ENCODE data around the gene ZFHX2.

ZFHX2 gene

GRCh38 chr14:23529016-23529415 is 22.5 kb downstream of the ZFHX2 start:
- Histone ChIP-seq H3K14ac (ENCODE audit: low read length) (no peak overlapping the region), H4K91ac (ENCODE audit: low read depth, low read length, poor library complexity) (no peak overlapping the region), H3K23ac (ENCODE audit: low read depth, low read length, poor library complexity) (no peak overlapping the region), H3K4ac (ENCODE audit: low read length) (no peak overlapping the region), H2BK5ac (ENCODE audit: low read length) (no peak overlapping the region), H2BK120ac (ENCODE audit: low read depth, low read length) (no peak overlapping the region), H3K36me3 (replicated peaks in 1 of 2; ENCODE audit: control insufficient read depth in 2 of 2, insufficient read depth in 2 of 2, low read length in 2 of 2) (peaks cover 29 to 40% of the 10 kb centered on the region in 2 donors), H3K9ac (ENCODE audit: low read depth, low read length, poor library complexity) (no peak overlapping the region), H3K4me2 (ENCODE audit: insufficient read depth, low read length, poor library complexity, severe bottlenecking) (no peak overlapping the region), H3K27me3 (ENCODE audit: control insufficient read depth in 3 of 3, insufficient read depth in 3 of 3, low read depth in 1 of 3, low read length in 3 of 3) (no peaks in the 10 kb centered on the region), H3K4me3 (ENCODE audit: low read length in 2 of 2) (no peak overlapping the region), H2AK5ac (ENCODE audit: low read depth, low read length) (no peak overlapping the region), H3K9me3 (replicated peaks in 1 of 2; ENCODE audit: control insufficient read depth in 2 of 2, insufficient read depth in 1 of 2, low read depth in 1 of 2, low read length in 2 of 2) (no peaks in the 10 kb centered on the region), H3K18ac (ENCODE audit: low read length) (no peak overlapping the region), H2BK12ac (ENCODE audit: low read length) (no peak overlapping the region), H3K4me1 (ENCODE audit: control insufficient read depth in 2 of 2, insufficient read depth in 1 of 2, low read depth in 1 of 2, low read length in 2 of 2) (peaks cover 0 to 5% of the 10 kb centered on the region in 2 donors), H4K8ac (ENCODE audit: low read depth, low read length) (no peak overlapping the region), H3K27ac (replicated peaks; ENCODE audit: low read length) (no peak overlapping the region), H2BK15ac (ENCODE audit: low read length) (no peak overlapping the region), H2AFZ (ENCODE audit: low read length) (no peak overlapping the region), H3K79me1 (ENCODE audit: low read depth, low read length) (peaks cover 7% of the 10 kb centered on the region)
- no CpG with 5 or more reads among the region's 3 CpGs for WGBS, 2 donors (ENCODE audit: extremely low coverage in 2 of 2, insufficient read length in 2 of 2, insufficient replicate concordance in 1 of 2)
- no peak for DNase-seq (ENCODE audit: low spot score)

- no peaks in the 10 kb centered on the region for H3K9me3 ChIP-seq (replicated peaks in 1 of 2; ENCODE audit: control insufficient read depth in 2 of 2, insufficient read depth in 1 of 2, low read depth in 1 of 2, low read length in 2 of 2)
- no peaks in the 10 kb centered on the region for H3K27me3 ChIP-seq (ENCODE audit: control insufficient read depth in 3 of 3, insufficient read depth in 3 of 3, low read depth in 1 of 3, low read length in 3 of 3)
- no peak overlapping the region for H3K9ac ChIP-seq (ENCODE audit: low read depth, low read length, poor library complexity)
- no peak overlapping the region for H3K4me3 ChIP-seq (ENCODE audit: low read length in 2 of 2)
- H3K23ac ChIP-seq (ENCODE audit: low read depth, low read length, poor library complexity): no peak overlapping the region
- WGBS, 2 donors (ENCODE audit: extremely low coverage in 2 of 2, insufficient read length in 2 of 2, insufficient replicate concordance in 1 of 2): no CpG with 5 or more reads among the region's 1 CpG
- H3K18ac ChIP-seq (ENCODE audit: low read length): no peak overlapping the region
- peaks cover 28 to 38% of the 10 kb centered on the region in 2 donors for H3K36me3 ChIP-seq (replicated peaks in 1 of 2; ENCODE audit: control insufficient read depth in 2 of 2, insufficient read depth in 2 of 2, low read length in 2 of 2)
- no peak overlapping the region for H4K91ac ChIP-seq (ENCODE audit: low read depth, low read length, poor library complexity)
- H2BK120ac ChIP-seq (ENCODE audit: low read depth, low read length): no peak overlapping the region
- H2AK5ac ChIP-seq (ENCODE audit: low read depth, low read length): no peak overlapping the region
- H2BK15ac ChIP-seq (ENCODE audit: low read length): no peak overlapping the region
- H2AFZ ChIP-seq (ENCODE audit: low read length): no peak overlapping the region
- no peak overlapping the region for H4K8ac ChIP-seq (ENCODE audit: low read depth, low read length)
- no peak overlapping the region for H2BK12ac ChIP-seq (ENCODE audit: low read length)
- H3K4me1 ChIP-seq (ENCODE audit: control insufficient read depth in 2 of 2, insufficient read depth in 1 of 2, low read depth in 1 of 2, low read length in 2 of 2): peaks cover 0 to 5% of the 10 kb centered on the region in 2 donors
- no peak overlapping the region for H3K4me2 ChIP-seq (ENCODE audit: insufficient read depth, low read length, poor library complexity, severe bottlenecking)
- no peak overlapping the region for H3K4ac ChIP-seq (ENCODE audit: low read length)
- DNase-seq (ENCODE audit: low spot score): no peak
- no peak overlapping the region for H2BK5ac ChIP-seq (ENCODE audit: low read length)
- H3K79me1 ChIP-seq (ENCODE audit: low read depth, low read length): peaks cover 7% of the 10 kb centered on the region
- no peak overlapping the region for H3K27ac ChIP-seq (replicated peaks; ENCODE audit: low read length)
- peak overlapping the region; percentile 67 for H3K14ac ChIP-seq (ENCODE audit: low read length)
Observed at GRCh38 chr14:23528555-23528954, 23.0 kb downstream of the ZFHX2 start.

GRCh38 chr14:23525611-23526010 is 26.0 kb downstream of the ZFHX2 start:
- Histone ChIP-seq H3K4ac (ENCODE audit: low read length) (no peak overlapping the region), H3K4me1 (ENCODE audit: control insufficient read depth in 2 of 2, insufficient read depth in 1 of 2, low read depth in 1 of 2, low read length in 2 of 2) (peaks cover 0 to 5% of the 10 kb centered on the region in 2 donors), H3K36me3 (replicated peaks in 1 of 2; ENCODE audit: control insufficient read depth in 2 of 2, insufficient read depth in 2 of 2, low read length in 2 of 2) (peaks cover 19 to 25% of the 10 kb centered on the region in 2 donors), H4K8ac (ENCODE audit: low read depth, low read length) (no peak overlapping the region), H2BK120ac (ENCODE audit: low read depth, low read length) (no peak overlapping the region), H3K79me1 (ENCODE audit: low read depth, low read length) (no peaks in the 10 kb centered on the region), H3K18ac (ENCODE audit: low read length) (no peak overlapping the region), H2BK5ac (ENCODE audit: low read length) (no peak overlapping the region), H3K9ac (ENCODE audit: low read depth, low read length, poor library complexity) (no peak overlapping the region), H3K23ac (ENCODE audit: low read depth, low read length, poor library complexity) (peak overlapping the region; percentile 37), H4K91ac (ENCODE audit: low read depth, low read length, poor library complexity) (no peak overlapping the region), H2AFZ (ENCODE audit: low read length) (no peak overlapping the region), H3K27me3 (ENCODE audit: control insufficient read depth in 3 of 3, insufficient read depth in 3 of 3, low read depth in 1 of 3, low read length in 3 of 3) (no peaks in the 10 kb centered on the region), H3K14ac (ENCODE audit: low read length) (no peak overlapping the region), H3K27ac (replicated peaks; ENCODE audit: low read length) (no peak overlapping the region), H2AK5ac (ENCODE audit: low read depth, low read length) (no peak overlapping the region), H3K9me3 (replicated peaks in 1 of 2; ENCODE audit: control insufficient read depth in 2 of 2, insufficient read depth in 1 of 2, low read depth in 1 of 2, low read length in 2 of 2) (no peaks in the 10 kb centered on the region), H3K4me2 (ENCODE audit: insufficient read depth, low read length, poor library complexity, severe bottlenecking) (no peak overlapping the region), H3K4me3 (ENCODE audit: low read length in 2 of 2) (no peak overlapping the region), H2BK15ac (ENCODE audit: low read length) (no peak overlapping the region), H2BK12ac (ENCODE audit: low read length) (peak overlapping the region; percentile 42)
- DNase-seq (ENCODE audit: low spot score): no peak
- WGBS, 2 donors (ENCODE audit: extremely low coverage in 2 of 2, insufficient read length in 2 of 2, insufficient replicate concordance in 1 of 2): no CpG with 5 or more reads among the region's 8 CpGs

- H4K8ac ChIP-seq (ENCODE audit: low read depth, low read length): no peak overlapping the region
- H3K9ac ChIP-seq (ENCODE audit: low read depth, low read length, poor library complexity): no peak overlapping the region
- no peak overlapping the region for H2AFZ ChIP-seq (ENCODE audit: low read length)
- H3K4me3 ChIP-seq (ENCODE audit: low read length in 2 of 2): no peak overlapping the region
- WGBS, 2 donors (ENCODE audit: extremely low coverage in 2 of 2, insufficient read length in 2 of 2, insufficient replicate concordance in 1 of 2): no CpG with 5 or more reads among the region's 14 CpGs
- no peaks in the 10 kb centered on the region for H3K9me3 ChIP-seq (replicated peaks in 1 of 2; ENCODE audit: control insufficient read depth in 2 of 2, insufficient read depth in 1 of 2, low read depth in 1 of 2, low read length in 2 of 2)
- no peak overlapping the region for H3K23ac ChIP-seq (ENCODE audit: low read depth, low read length, poor library complexity)
- no peak overlapping the region for H2BK15ac ChIP-seq (ENCODE audit: low read length)
- no peak overlapping the region for H3K27ac ChIP-seq (replicated peaks; ENCODE audit: low read length)
- DNase-seq (ENCODE audit: low spot score): no peak
- no peak overlapping the region for H2BK120ac ChIP-seq (ENCODE audit: low read depth, low read length)
- no peak overlapping the region for H2AK5ac ChIP-seq (ENCODE audit: low read depth, low read length)
- no peak overlapping the region for H2BK12ac ChIP-seq (ENCODE audit: low read length)
- H3K14ac ChIP-seq (ENCODE audit: low read length): no peak overlapping the region
- H3K79me1 ChIP-seq (ENCODE audit: low read depth, low read length): no peaks in the 10 kb centered on the region
- no peak overlapping the region for H4K91ac ChIP-seq (ENCODE audit: low read depth, low read length, poor library complexity)
- H3K4me1 ChIP-seq (ENCODE audit: control insufficient read depth in 2 of 2, insufficient read depth in 1 of 2, low read depth in 1 of 2, low read length in 2 of 2): peaks cover 0 to 5% of the 10 kb centered on the region in 2 donors
- H2BK5ac ChIP-seq (ENCODE audit: low read length): no peak overlapping the region
- no peak overlapping the region for H3K4ac ChIP-seq (ENCODE audit: low read length)
- no peak overlapping the region for H3K18ac ChIP-seq (ENCODE audit: low read length)
- no peak overlapping the region for H3K4me2 ChIP-seq (ENCODE audit: insufficient read depth, low read length, poor library complexity, severe bottlenecking)
- peaks cover 19 to 25% of the 10 kb centered on the region in 2 donors for H3K36me3 ChIP-seq (replicated peaks in 1 of 2; ENCODE audit: control insufficient read depth in 2 of 2, insufficient read depth in 2 of 2, low read length in 2 of 2)
- H3K27me3 ChIP-seq (ENCODE audit: control insufficient read depth in 3 of 3, insufficient read depth in 3 of 3, low read depth in 1 of 3, low read length in 3 of 3): no peaks in the 10 kb centered on the region
Observed at GRCh38 chr14:23524954-23525353, 26.6 kb downstream of the ZFHX2 start.

All from neuronal stem cell (in vitro differentiated cells).